ENCODE results near the gene GRK3.
"Not testable (repeated sequence)": the region's sequence is repeated elsewhere in the genome, so short reads cannot be mapped to it uniquely, and the experiment has no call there.

DNA sequence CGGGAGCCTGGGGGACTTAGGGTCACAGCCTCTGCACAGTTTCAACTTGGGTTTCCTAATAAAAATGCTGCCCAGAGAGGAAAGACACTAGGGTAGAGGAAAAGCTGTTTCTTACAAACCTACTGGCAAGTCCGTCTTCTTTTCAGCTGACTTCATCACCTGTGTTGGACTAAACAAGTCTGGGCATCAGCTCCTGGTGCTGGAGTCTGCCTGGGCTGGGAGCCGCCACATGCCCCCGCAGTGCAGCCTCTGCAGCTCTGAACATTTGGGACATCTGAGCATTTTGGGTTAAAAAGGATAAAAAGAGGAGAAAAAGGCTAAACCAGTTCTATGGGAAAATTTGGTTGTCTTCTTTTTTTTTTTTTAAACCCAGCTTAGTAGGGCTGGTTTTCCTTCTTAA, 49.1 kb downstream of the GRK3 start:
- TF ChIP-seq, protein P1, sequence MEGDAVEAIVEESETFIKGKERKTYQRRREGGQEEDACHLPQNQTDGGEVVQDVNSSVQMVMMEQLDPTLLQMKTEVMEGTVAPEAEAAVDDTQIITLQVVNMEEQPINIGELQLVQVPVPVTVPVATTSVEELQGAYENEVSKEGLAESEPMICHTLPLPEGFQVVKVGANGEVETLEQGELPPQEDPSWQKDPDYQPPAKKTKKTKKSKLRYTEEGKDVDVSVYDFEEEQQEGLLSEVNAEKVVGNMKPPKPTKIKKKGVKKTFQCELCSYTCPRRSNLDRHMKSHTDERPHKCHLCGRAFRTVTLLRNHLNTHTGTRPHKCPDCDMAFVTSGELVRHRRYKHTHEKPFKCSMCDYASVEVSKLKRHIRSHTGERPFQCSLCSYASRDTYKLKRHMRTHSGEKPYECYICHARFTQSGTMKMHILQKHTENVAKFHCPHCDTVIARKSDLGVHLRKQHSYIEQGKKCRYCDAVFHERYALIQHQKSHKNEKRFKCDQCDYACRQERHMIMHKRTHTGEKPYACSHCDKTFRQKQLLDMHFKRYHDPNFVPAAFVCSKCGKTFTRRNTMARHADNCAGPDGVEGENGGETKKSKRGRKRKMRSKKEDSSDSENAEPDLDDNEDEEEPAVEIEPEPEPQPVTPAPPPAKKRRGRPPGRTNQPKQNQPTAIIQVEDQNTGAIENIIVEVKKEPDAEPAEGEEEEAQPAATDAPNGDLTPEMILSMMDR (conservative IDR thresholded peaks at IDR 0.05; ENCODE audit: low read depth, low read length) = not testable (repeated sequence)
- not testable (repeated sequence) for TF ChIP-seq FOS (IDR thresholded peaks at IDR 0.05; ENCODE audit: low read depth, low read length); CEBPB (IDR thresholded peaks at IDR 0.05; ENCODE audit: low read depth, low read length); RAD21 (IDR thresholded peaks at IDR 0.05; ENCODE audit: low read length)

Measured in IMR-90 (cell line).